ENCODE data around the gene COL6A1.

Gene COL6A1

GRCh38 chr21:45952974-45953373 is 28.6 kb upstream of the COL6A1 start:
- no peak overlapping the region for H3K27ac ChIP-seq
- H3K36me3 ChIP-seq (ENCODE audit: insufficient read depth): no peaks in the 10 kb centered on the region
- no peak overlapping the region for H3K4me3 ChIP-seq (IDR thresholded peaks at IDR 0.05; ENCODE audit: insufficient read depth, low read depth, low read length)
- H3K9ac ChIP-seq: no peak overlapping the region
- H3K4me2 ChIP-seq: no peak overlapping the region
- H3K4me1 ChIP-seq (ENCODE audit: low read depth, poor library complexity, severe bottlenecking): no peaks in the 10 kb centered on the region
- H4K20me1 ChIP-seq (ENCODE audit: insufficient read depth): no peaks in the 10 kb centered on the region
- H3K79me2 ChIP-seq (ENCODE audit: insufficient read depth, low read depth): no peaks in the 10 kb centered on the region
- no peak overlapping the region for H2AFZ ChIP-seq (ENCODE audit: low read depth)
- H3K27me3 ChIP-seq (ENCODE audit: insufficient read depth, low read depth): peaks cover 89% of the 10 kb centered on the region
- TF ChIP-seq, protein P1, sequence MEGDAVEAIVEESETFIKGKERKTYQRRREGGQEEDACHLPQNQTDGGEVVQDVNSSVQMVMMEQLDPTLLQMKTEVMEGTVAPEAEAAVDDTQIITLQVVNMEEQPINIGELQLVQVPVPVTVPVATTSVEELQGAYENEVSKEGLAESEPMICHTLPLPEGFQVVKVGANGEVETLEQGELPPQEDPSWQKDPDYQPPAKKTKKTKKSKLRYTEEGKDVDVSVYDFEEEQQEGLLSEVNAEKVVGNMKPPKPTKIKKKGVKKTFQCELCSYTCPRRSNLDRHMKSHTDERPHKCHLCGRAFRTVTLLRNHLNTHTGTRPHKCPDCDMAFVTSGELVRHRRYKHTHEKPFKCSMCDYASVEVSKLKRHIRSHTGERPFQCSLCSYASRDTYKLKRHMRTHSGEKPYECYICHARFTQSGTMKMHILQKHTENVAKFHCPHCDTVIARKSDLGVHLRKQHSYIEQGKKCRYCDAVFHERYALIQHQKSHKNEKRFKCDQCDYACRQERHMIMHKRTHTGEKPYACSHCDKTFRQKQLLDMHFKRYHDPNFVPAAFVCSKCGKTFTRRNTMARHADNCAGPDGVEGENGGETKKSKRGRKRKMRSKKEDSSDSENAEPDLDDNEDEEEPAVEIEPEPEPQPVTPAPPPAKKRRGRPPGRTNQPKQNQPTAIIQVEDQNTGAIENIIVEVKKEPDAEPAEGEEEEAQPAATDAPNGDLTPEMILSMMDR (conservative IDR thresholded peaks at IDR 0.05; ENCODE audit: low read depth, low read length): no peak

- H2AFZ ChIP-seq (ENCODE audit: low read depth): no peak overlapping the region
- no peaks in the 10 kb centered on the region for H3K36me3 ChIP-seq (ENCODE audit: insufficient read depth)
- no peaks in the 10 kb centered on the region for H4K20me1 ChIP-seq (ENCODE audit: insufficient read depth)
- H3K79me2 ChIP-seq (ENCODE audit: insufficient read depth, low read depth): no peaks in the 10 kb centered on the region
- H3K27ac ChIP-seq: no peak overlapping the region
- peaks cover 89% of the 10 kb centered on the region; the same call in 1 of the 2 replicates for H3K27me3 ChIP-seq (ENCODE audit: insufficient read depth, low read depth)
- TF ChIP-seq, protein P1 (conservative IDR thresholded peaks at IDR 0.05; ENCODE audit: low read depth, low read length): no peak
- no peak overlapping the region for H3K4me3 ChIP-seq (IDR thresholded peaks at IDR 0.05; ENCODE audit: insufficient read depth, low read depth, low read length)
- H3K4me1 ChIP-seq (ENCODE audit: low read depth, poor library complexity, severe bottlenecking): no peaks in the 10 kb centered on the region
- no peak overlapping the region for H3K4me2 ChIP-seq
- no peak overlapping the region for H3K9ac ChIP-seq
These were observed 27.3 kb upstream of the COL6A1 start for GRCh38 chr21:45954261-45954660.

DNA sequence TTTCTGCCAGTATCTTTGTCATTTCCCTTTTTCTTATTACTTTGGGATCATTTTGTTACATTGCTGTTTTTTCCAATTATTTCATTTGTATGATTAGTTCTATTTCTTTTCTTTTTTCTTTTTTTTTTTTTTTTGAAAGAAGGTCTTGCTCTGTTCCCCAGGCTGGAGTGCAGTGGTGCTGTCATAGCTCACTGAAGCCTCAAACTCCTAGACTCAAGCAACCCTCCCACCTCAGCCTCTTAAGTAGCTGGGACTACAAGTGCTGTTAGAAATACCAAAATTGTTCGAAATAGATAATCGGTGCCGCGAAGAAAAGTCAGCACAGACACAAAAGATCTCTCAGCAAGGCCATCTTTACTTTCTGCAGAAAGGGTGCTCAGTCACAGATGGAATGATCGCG is 26.6 kb upstream of the COL6A1 start:
- Histone ChIP-seq H3K27me3 (ENCODE audit: insufficient read depth, low read depth) (peaks cover 84% of the 10 kb centered on the region; the same call in 1 of the 2 replicates), H3K4me1 (ENCODE audit: low read depth, poor library complexity, severe bottlenecking) (no peaks in the 10 kb centered on the region), H3K4me2 (no peak overlapping the region), H3K4me3 (IDR thresholded peaks at IDR 0.05; ENCODE audit: insufficient read depth, low read depth, low read length) (no peak overlapping the region), H2AFZ (ENCODE audit: low read depth) (no peak overlapping the region), H3K36me3 (ENCODE audit: insufficient read depth) (no peaks in the 10 kb centered on the region), H3K79me2 (ENCODE audit: insufficient read depth, low read depth) (no peaks in the 10 kb centered on the region), H3K27ac (no peak overlapping the region), H3K9ac (no peak overlapping the region), H4K20me1 (ENCODE audit: insufficient read depth) (no peaks in the 10 kb centered on the region)
- TF ChIP-seq, protein P1 (conservative IDR thresholded peaks at IDR 0.05; ENCODE audit: low read depth, low read length): no peak

DNA sequence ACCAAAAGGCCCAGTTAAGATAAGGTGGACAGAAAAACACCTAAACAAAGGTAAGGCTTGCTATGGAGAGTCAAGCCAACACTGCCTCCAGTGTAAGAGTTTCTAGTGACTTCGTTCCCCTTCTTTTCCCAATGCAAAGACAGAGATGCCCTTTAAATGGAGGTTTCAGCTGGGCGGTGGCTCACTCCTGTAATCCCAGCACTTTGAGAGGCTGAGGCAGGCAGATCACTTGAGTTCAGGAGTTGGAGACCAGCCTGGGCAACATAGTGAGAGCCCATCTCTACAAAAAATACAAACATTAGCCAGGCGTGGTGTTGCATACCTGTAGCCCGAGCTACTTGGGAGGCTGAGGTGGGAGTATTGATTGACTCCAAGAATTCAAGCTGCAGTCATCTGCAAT is 24.0 kb upstream of the COL6A1 start:
- TF ChIP-seq, protein P1 (conservative IDR thresholded peaks at IDR 0.05; ENCODE audit: low read depth, low read length): no peak
- Histone ChIP-seq H3K27me3 (ENCODE audit: insufficient read depth, low read depth) (peaks cover 61% of the 10 kb centered on the region; the same call in 1 of the 2 replicates), H3K9ac (no peak overlapping the region), H3K4me1 (ENCODE audit: low read depth, poor library complexity, severe bottlenecking) (no peaks in the 10 kb centered on the region), H3K36me3 (ENCODE audit: insufficient read depth) (no peaks in the 10 kb centered on the region), H2AFZ (ENCODE audit: low read depth) (no peak overlapping the region), H4K20me1 (ENCODE audit: insufficient read depth) (no peaks in the 10 kb centered on the region), H3K79me2 (ENCODE audit: insufficient read depth, low read depth) (no peaks in the 10 kb centered on the region), H3K27ac (no peak overlapping the region), H3K4me2 (no peak overlapping the region), H3K4me3 (IDR thresholded peaks at IDR 0.05; ENCODE audit: insufficient read depth, low read depth, low read length) (no peak overlapping the region)

Data from KMS-11 (cell line).